HG03558 (cell line): Measurements from ENCODE around the gene DDAH1.

Experiments used
- ATAC-seq: cut with Tn5 transposase; IDR thresholded peaks from one replicate; pipeline ENCODE4 v1.9.1; 2021; ENCODE audit warnings: moderate number of reproducible peaks; ENCODE audit not compliant: unreplicated experiment; ENCODE audit errors: extremely low read depth

Gene DDAH1

GRCh38 chr1:85404408-85404807 is 60.6 kb downstream of the DDAH1 start:
- ATAC-seq = no peak

- no peak for ATAC-seq
These were observed 66.4 kb downstream of the DDAH1 start for GRCh38 chr1:85398391-85399064.

GRCh38 chr1:85397490-85398032 is 67.4 kb downstream of the DDAH1 start:
- no peak for ATAC-seq

GRCh38 chr1:85396194-85396593 is 68.8 kb downstream of the DDAH1 start:
- no peak for ATAC-seq

GRCh38 chr1:85394130-85394529 is 70.8 kb downstream of the DDAH1 start:
- no peak for ATAC-seq

- no peak for ATAC-seq
These were observed 71.5 kb downstream of the DDAH1 start for GRCh38 chr1:85393490-85393889.

GRCh38 chr1:85388416-85388815 is 76.5 kb downstream of the DDAH1 start:
- no peak for ATAC-seq

GRCh38 chr1:85387781-85388180 is 77.2 kb downstream of the DDAH1 start:
- no peak for ATAC-seq

- no peak for ATAC-seq
These were observed 78.8 kb downstream of the DDAH1 start for GRCh38 chr1:85386068-85386722.

- no peak for ATAC-seq
These were observed 85.5 kb downstream of the DDAH1 start for GRCh38 chr1:85379203-85380136.

- no peak for ATAC-seq
These were observed 86.4 kb downstream of the DDAH1 start for GRCh38 chr1:85378534-85378933.

- no peak for ATAC-seq
These were observed 88.6 kb downstream of the DDAH1 start for GRCh38 chr1:85376356-85376755.

GRCh38 chr1:85375493-85375892 is 89.5 kb downstream of the DDAH1 start:
- ATAC-seq = no peak

GRCh38 chr1:85374160-85374559 is 90.8 kb downstream of the DDAH1 start:
- no peak for ATAC-seq

GRCh38 chr1:85373378-85373708 is 91.6 kb downstream of the DDAH1 start:
- no peak for ATAC-seq

- no peak for ATAC-seq
These were observed 92.1 kb downstream of the DDAH1 start for GRCh38 chr1:85372683-85373377.

GRCh38 chr1:85371021-85371420 is 93.9 kb downstream of the DDAH1 start:
- ATAC-seq = no peak

- no peak for ATAC-seq
These were observed 96.7 kb downstream of the DDAH1 start for GRCh38 chr1:85368073-85368770.

- no peak for ATAC-seq
These were observed 98.4 kb downstream of the DDAH1 start for GRCh38 chr1:85366391-85367170.
